GM12878 (cell line): Measurements from ENCODE around the gene CDX1. TPM values are rescaled to one million over a fixed set of nuclear protein-coding genes. Genes with fewer than 3 reads are reported as not detected.
"Not testable (repeated sequence)": the region's sequence is repeated elsewhere in the genome, so short reads cannot be mapped to it uniquely, and the experiment has no call there.

Experiments
- ATAC-seq: fragments of 200-7000 bp; cut with Tn5 transposase; 3 replicates; pipeline ENCODE4 v1.9.1; 2020; ENCODE audit warnings: mild to moderate bottlenecking, moderate library complexity
- BruUV-seq: library from RNA; stranded (reverse); fragments of 400-500 nt; replicated peaks from 2 replicates; lab custom pipeline; 2021; lab: Mats Ljungman, UMichigan
- CTCF ChIA-PET: fragments of 300-600 bp; sonication (Branson Sonifier 250); formaldehyde crosslinking; extraction: SDS; loops from one replicate; lab custom pipeline; 2021; ENCODE audit warnings: inconsistent platforms; lab: Yijun Ruan, JAX
- POLR2A ChIA-PET: fragments of 350-600 bp; formaldehyde crosslinking; extraction: SDS; loops from one replicate; lab custom pipeline; 2021; ENCODE audit warnings: inconsistent platforms; lab: Charles Lee
- RAD21 ChIA-PET: fragments of 300-600 bp; sonication (Branson Sonifier 250); formaldehyde crosslinking; loops from one replicate; lab custom pipeline; 2023; ENCODE audit warnings: antibody characterized with exemption; ENCODE audit not compliant: unreplicated experiment; lab: Charles Lee
- SMC1A ChIA-PET: fragments of 300-600 bp; sonication (Branson Sonifier 250); formaldehyde crosslinking; loops from one replicate; lab custom pipeline; 2023; ENCODE audit not compliant: unreplicated experiment, uncharacterized antibody; lab: Charles Lee
- DNase-seq: peaks from one replicate; pipeline ENCODE4 v3.0.0-alpha.2; 2011; ENCODE audit warnings: low read depth, low spot score
- FAIRE-seq: peaks from 3 replicates; lab custom pipeline; 2011; peaks lifted over from hg19 to GRCh38; lab: Jason Lieb, UNC
- H2AFZ ChIP-seq: 2 replicates; pipeline ENCODE4 v1.6.0; 2011; ENCODE audit warnings: low read depth, low read length, control low read depth; ENCODE audit not compliant: control insufficient read depth
- H3K27ac ChIP-seq: 2 replicates; pipeline ENCODE4 v1.5.1; 2011; ENCODE audit warnings: control low read depth; ENCODE audit not compliant: control insufficient read depth, insufficient read depth
- H3K27me3 ChIP-seq, 2 experiments: replicated peaks in 1 of 2; 2 replicates each; pipeline versions ENCODE4 v1.6.0 to v1.6.1; 2011; ENCODE audit warnings: low read length in 1 of 2; ENCODE audit not compliant: control insufficient read depth in 2 of 2, insufficient read depth in 2 of 2
- H3K36me3 ChIP-seq, 2 experiments: 2 replicates each; pipeline ENCODE4 v1.5.1; 2011; ENCODE audit warnings: low read length in 1 of 2; ENCODE audit not compliant: control insufficient read depth in 2 of 2, insufficient read depth in 2 of 2
- H3K4me1 ChIP-seq: 2 replicates; pipeline ENCODE4 v1.6.1; 2011; ENCODE audit warnings: mild to moderate bottlenecking, low read length, moderate library complexity, mixed read lengths; ENCODE audit not compliant: control insufficient read depth, insufficient read depth
- H3K4me2 ChIP-seq: 2 replicates; pipeline ENCODE4 v1.6.0; 2011; ENCODE audit warnings: control low read depth; ENCODE audit not compliant: control insufficient read depth, insufficient read depth
- H3K4me3 ChIP-seq: fragments of 200-600 bp; sonication (generic); 2 replicates; pipeline ENCODE4 v1.5.1; 2016
- H3K79me2 ChIP-seq: 2 replicates; pipeline ENCODE4 v1.6.0; 2011; ENCODE audit warnings: low read length; ENCODE audit not compliant: control insufficient read depth, insufficient read depth
- H3K9ac ChIP-seq: 2 replicates; pipeline ENCODE4 v1.8.0; 2011; ENCODE audit warnings: low read length, control low read depth, mixed read lengths; ENCODE audit not compliant: control insufficient read depth, insufficient read depth
- H3K9me3 ChIP-seq: replicated peaks from 3 replicates; pipeline ENCODE4 v1.5.1; 2011; ENCODE audit warnings: mild to moderate bottlenecking, low read length; ENCODE audit not compliant: control insufficient read depth, insufficient read depth
- H4K20me1 ChIP-seq: 2 replicates; pipeline ENCODE4 v1.6.0; 2011; ENCODE audit not compliant: control insufficient read depth, insufficient read depth
- WGBS: methylation state at CpG from one replicate; pipeline ENCODE4 v1.1.6; 2016; ENCODE audit warnings: low lambda C conversion rate; ENCODE audit not compliant: insufficient replicate concordance, insufficient coverage; ENCODE audit errors: missing lambda C conversion rate; 5-methylcytosine and 5-hydroxymethylcytosine counted together
- in situ Hi-C: fragments of 300-500 bp; cut with MboI; formaldehyde crosslinking; loops from 9 replicates; pipeline ENCODE4 v1.14.3; 2018; ENCODE audit warnings: mixed read lengths
- intact Hi-C: fragments of 100-400 bp; cut with micrococcal nuclease; formaldehyde crosslinking; loops from one replicate; pipeline ENCODE4 v1.14.2; 2022; ENCODE audit not compliant: unreplicated experiment
- polyA plus RNA-seq, 11 experiments: library from polyadenylated mRNA; depleted of rRNA in 4 of 11; unstranded in 6 of 11; stranded (reverse) in 5 of 11; fragments of >200 nt; fragmentation: Nextera tagmentation in 4 of 11; fragmentation: Illumina TruSeq in 1 of 11; extraction: Ambion mirVana in 4 of 11; extraction: Trizol in 1 of 11; gene quantifications; 1 replicate in 1 of 11; 2 replicates in 10 of 11; pipeline versions ENCODE4 v1.2.1 to v1.2.3, GENCODE V29; 2011 to 2016; ENCODE audit warnings: inconsistent platforms in 2 of 11, missing spikeins in 2 of 11, low read depth in 1 of 11
- total RNA-seq, 4 experiments: library from RNA; depleted of rRNA in 3 of 4; stranded (reverse); fragments of >200 nt in 3 of 4; fragmentation: Illumina TruSeq in 1 of 4; extraction: Trizol in 1 of 4; gene quantifications; 2 replicates each; pipeline versions ENCODE4 v1.2.1 to v1.2.3, GENCODE V29; 2013 to 2021

CDX1 gene
- total and polyA plus RNA-seq, 10 of the 15 experiments (the other 5 are each of a cell fraction or from before 2014, with no cell fraction given): not detected

DNA sequence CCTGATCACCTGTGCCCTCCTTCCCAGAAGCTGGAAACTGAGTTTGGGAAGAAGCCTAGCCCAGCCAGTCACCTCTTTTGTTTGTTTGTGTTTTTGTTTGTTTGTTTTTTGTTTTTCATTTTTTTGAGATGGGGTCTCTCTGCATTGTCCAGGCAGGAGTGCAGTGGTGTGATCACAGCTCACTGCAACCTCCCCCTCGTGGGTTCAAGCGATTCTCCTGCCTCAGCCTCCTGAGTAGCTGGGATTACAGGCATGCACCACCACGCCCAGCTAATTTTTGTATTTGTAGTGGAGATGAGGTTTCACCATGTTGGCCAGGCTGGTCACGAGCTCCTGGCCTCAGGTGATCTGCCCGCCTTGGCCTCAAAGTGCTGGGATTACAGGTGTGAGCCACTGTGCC, 67.1 kb downstream of the CDX1 start:
- H3K4me1 ChIP-seq, H3K4me2 ChIP-seq, H3K4me3 ChIP-seq, H3K27ac ChIP-seq, H2AFZ ChIP-seq, DNase-seq, H3K79me2 ChIP-seq, H3K9me3 ChIP-seq, POLR2A ChIA-PET, RAD21 ChIA-PET, FAIRE-seq, BruUV-seq, intact Hi-C loops, H4K20me1 ChIP-seq, H3K36me3 ChIP-seq, in situ Hi-C loops, H3K9ac ChIP-seq, H3K27me3 ChIP-seq, ATAC-seq: not testable (repeated sequence)
- CTCF ChIA-PET: interaction anchor here (1.8 kb wide), 1 partner anchor 15 kb away, joined by 7 read pairs; no protein-coding TSS in a partner anchor
- 15% methylated on average over 5 of the region's 5 CpGs for WGBS
- SMC1A ChIA-PET: interaction anchor here (1.1 kb wide), 1 partner anchor 381 kb away, joined by 4 read pairs; no protein-coding TSS in a partner anchor

Other genes starting within 250 kb of the CDX1 start
Only the 7 nearest of the 11 such genes appear.
- 3.4 and 3.7 TPM in 2 replicates for gene TIGD6, start 166.1 kb upstream of the CDX1 start, total RNA-seq (2014; rRNA removed)
- 2.6 and 2.7 TPM in 2 replicates for gene TIGD6, start 166.1 kb upstream of the CDX1 start, total RNA-seq (2014; rRNA removed; fragmentation: Illumina TruSeq; extraction: Trizol)
- 2.2 and 2.9 TPM in 2 replicates for gene TIGD6, start 166.1 kb upstream of the CDX1 start, total RNA-seq (2021)
- gene TIGD6, start 166.1 kb upstream of the CDX1 start, polyA plus RNA-seq (2011; rRNA removed): 3.2 and 3.7 TPM in 2 replicates
- 2.6 and 3.5 TPM in 2 replicates for gene TIGD6, start 166.1 kb upstream of the CDX1 start, polyA plus RNA-seq (2014; fragmentation: Illumina TruSeq; extraction: Trizol)
- 1 to 10 TPM in 1 of 2 experiments, under 1 TPM in 1; 0.84 to 1.1 TPM for gene TIGD6, start 166.1 kb upstream of the CDX1 start, polyA plus RNA-seq (2014; fragmentation: Nextera tagmentation; extraction: Ambion mirVana)
- 2.7 and 3.3 TPM in 2 replicates for gene TIGD6, start 166.1 kb upstream of the CDX1 start, polyA plus RNA-seq (2014; rRNA removed)
- gene TIGD6, start 166.1 kb upstream of the CDX1 start, polyA plus RNA-seq (2016; fragmentation: Nextera tagmentation; extraction: Ambion mirVana): 1 to 10 TPM; 4.0 to 4.1 TPM
- 33.7 and 34.6 TPM in 2 replicates for gene HMGXB3, start 166.0 kb upstream of the CDX1 start, total RNA-seq (2014; rRNA removed)
- 25.4 and 26.2 TPM in 2 replicates for gene HMGXB3, start 166.0 kb upstream of the CDX1 start, total RNA-seq (2014; rRNA removed; fragmentation: Illumina TruSeq; extraction: Trizol)
- 34.9 and 38.1 TPM in 2 replicates for gene HMGXB3, start 166.0 kb upstream of the CDX1 start, total RNA-seq (2021)
- gene HMGXB3, start 166.0 kb upstream of the CDX1 start, polyA plus RNA-seq (2011; rRNA removed): 37.6 and 42.2 TPM in 2 replicates
- 28.6 and 30.8 TPM in 2 replicates for gene HMGXB3, start 166.0 kb upstream of the CDX1 start, polyA plus RNA-seq (2014; fragmentation: Illumina TruSeq; extraction: Trizol)
- gene HMGXB3, start 166.0 kb upstream of the CDX1 start, polyA plus RNA-seq (2014; fragmentation: Nextera tagmentation; extraction: Ambion mirVana): 1 to 10 TPM in 1 of 2 experiments, under 1 TPM in 1; 1.00 to 1.8 TPM
- 39.3 and 40.1 TPM in 2 replicates for gene HMGXB3, start 166.0 kb upstream of the CDX1 start, polyA plus RNA-seq (2014; rRNA removed)
- gene HMGXB3, start 166.0 kb upstream of the CDX1 start, polyA plus RNA-seq (2016; fragmentation: Nextera tagmentation; extraction: Ambion mirVana): 10 to 100 TPM; 16.8 to 18.4 TPM
- gene CSF1R, start 80.2 kb upstream of the CDX1 start, total RNA-seq (2014; rRNA removed): 2.0 and 2.4 TPM in 2 replicates
- 0.63 and 0.69 TPM in 2 replicates for gene CSF1R, start 80.2 kb upstream of the CDX1 start, total RNA-seq (2014; rRNA removed; fragmentation: Illumina TruSeq; extraction: Trizol)
- gene CSF1R, start 80.2 kb upstream of the CDX1 start, total RNA-seq (2021): 3.6 and 4.4 TPM in 2 replicates
- gene CSF1R, start 80.2 kb upstream of the CDX1 start, polyA plus RNA-seq (2011; rRNA removed): 0.73 and 1.7 TPM in 2 replicates
- gene CSF1R, start 80.2 kb upstream of the CDX1 start, polyA plus RNA-seq (2014; fragmentation: Illumina TruSeq; extraction: Trizol): 0.97 and 2.3 TPM in 2 replicates
- gene CSF1R, start 80.2 kb upstream of the CDX1 start, polyA plus RNA-seq (2014; fragmentation: Nextera tagmentation; extraction: Ambion mirVana): under 1 TPM; 0.35 to 0.38 TPM
- 2.8 and 3.2 TPM in 2 replicates for gene CSF1R, start 80.2 kb upstream of the CDX1 start, polyA plus RNA-seq (2014; rRNA removed)
- under 1 TPM; 0.47 to 0.79 TPM for gene CSF1R, start 80.2 kb upstream of the CDX1 start, polyA plus RNA-seq (2016; fragmentation: Nextera tagmentation; extraction: Ambion mirVana)
- 1.8 and 3.0 TPM in 2 replicates for gene PDGFRB, start 10.9 kb upstream of the CDX1 start, total RNA-seq (2014; rRNA removed)
- 1.2 and 1.4 TPM in 2 replicates for gene PDGFRB, start 10.9 kb upstream of the CDX1 start, total RNA-seq (2014; rRNA removed; fragmentation: Illumina TruSeq; extraction: Trizol)
- 2.2 and 3.3 TPM in 2 replicates for gene PDGFRB, start 10.9 kb upstream of the CDX1 start, total RNA-seq (2021)
- 0.64 and 0.65 TPM in 2 replicates for gene PDGFRB, start 10.9 kb upstream of the CDX1 start, polyA plus RNA-seq (2011; rRNA removed)
- 0.41 and 0.90 TPM in 2 replicates for gene PDGFRB, start 10.9 kb upstream of the CDX1 start, polyA plus RNA-seq (2014; fragmentation: Illumina TruSeq; extraction: Trizol)
- gene PDGFRB, start 10.9 kb upstream of the CDX1 start, polyA plus RNA-seq (2014; fragmentation: Nextera tagmentation; extraction: Ambion mirVana): under 1 TPM; 0.02 to 0.16 TPM
- 0.94 and 2.1 TPM in 2 replicates for gene PDGFRB, start 10.9 kb upstream of the CDX1 start, polyA plus RNA-seq (2014; rRNA removed)
- 1 to 10 TPM; 1.5 to 1.7 TPM for gene PDGFRB, start 10.9 kb upstream of the CDX1 start, polyA plus RNA-seq (2016; fragmentation: Nextera tagmentation; extraction: Ambion mirVana)
- gene SLC6A7, start 23.3 kb downstream of the CDX1 start, total RNA-seq (2014; rRNA removed): 0.06 and 0.11 TPM in 2 replicates
- 0.05 TPM in 1 of 2 replicates, not detected in the other for gene SLC6A7, start 23.3 kb downstream of the CDX1 start, total RNA-seq (2014; rRNA removed; fragmentation: Illumina TruSeq; extraction: Trizol)
- gene SLC6A7, start 23.3 kb downstream of the CDX1 start, total RNA-seq (2021): 0.08 TPM in 1 of 2 replicates, not detected in the other
- not detected in 2 replicates for gene SLC6A7, start 23.3 kb downstream of the CDX1 start, polyA plus RNA-seq (2011; rRNA removed)
- gene SLC6A7, start 23.3 kb downstream of the CDX1 start, polyA plus RNA-seq (2014; fragmentation: Illumina TruSeq; extraction: Trizol): 0.01 TPM in 1 of 2 replicates, not detected in the other
- gene SLC6A7, start 23.3 kb downstream of the CDX1 start, polyA plus RNA-seq (2014; fragmentation: Nextera tagmentation; extraction: Ambion mirVana): not detected
- gene SLC6A7, start 23.3 kb downstream of the CDX1 start, polyA plus RNA-seq (2014; rRNA removed): 0.04 TPM in 1 of 2 replicates, not detected in the other
- gene SLC6A7, start 23.3 kb downstream of the CDX1 start, polyA plus RNA-seq (2016; fragmentation: Nextera tagmentation; extraction: Ambion mirVana): under 1 TPM in 1 of 2 experiments, not detected in 1; 0.15 TPM
- 0.11 TPM in 1 of 2 replicates, not detected in the other for gene CAMK2A, start 123.0 kb downstream of the CDX1 start, total RNA-seq (2014; rRNA removed)
- gene CAMK2A, start 123.0 kb downstream of the CDX1 start, total RNA-seq (2014; rRNA removed; fragmentation: Illumina TruSeq; extraction: Trizol): not detected in 2 replicates
- gene CAMK2A, start 123.0 kb downstream of the CDX1 start, total RNA-seq (2021): not detected in 2 replicates
- not detected in 2 replicates for gene CAMK2A, start 123.0 kb downstream of the CDX1 start, polyA plus RNA-seq (2011; rRNA removed)
- not detected in 2 replicates for gene CAMK2A, start 123.0 kb downstream of the CDX1 start, polyA plus RNA-seq (2014; fragmentation: Illumina TruSeq; extraction: Trizol)
- not detected for gene CAMK2A, start 123.0 kb downstream of the CDX1 start, polyA plus RNA-seq (2014; fragmentation: Nextera tagmentation; extraction: Ambion mirVana)
- gene CAMK2A, start 123.0 kb downstream of the CDX1 start, polyA plus RNA-seq (2014; rRNA removed): not detected in 2 replicates
- gene CAMK2A, start 123.0 kb downstream of the CDX1 start, polyA plus RNA-seq (2016; fragmentation: Nextera tagmentation; extraction: Ambion mirVana): not detected
- gene ARSI, start 136.1 kb downstream of the CDX1 start, total RNA-seq (2014; rRNA removed): not detected in 2 replicates
- not detected in 2 replicates for gene ARSI, start 136.1 kb downstream of the CDX1 start, total RNA-seq (2014; rRNA removed; fragmentation: Illumina TruSeq; extraction: Trizol)
- gene ARSI, start 136.1 kb downstream of the CDX1 start, total RNA-seq (2021): not detected in 2 replicates
- gene ARSI, start 136.1 kb downstream of the CDX1 start, polyA plus RNA-seq (2011; rRNA removed): not detected in 2 replicates
- not detected in 2 replicates for gene ARSI, start 136.1 kb downstream of the CDX1 start, polyA plus RNA-seq (2014; fragmentation: Illumina TruSeq; extraction: Trizol)
- not detected for gene ARSI, start 136.1 kb downstream of the CDX1 start, polyA plus RNA-seq (2014; fragmentation: Nextera tagmentation; extraction: Ambion mirVana)
- not detected in 2 replicates for gene ARSI, start 136.1 kb downstream of the CDX1 start, polyA plus RNA-seq (2014; rRNA removed)
- gene ARSI, start 136.1 kb downstream of the CDX1 start, polyA plus RNA-seq (2016; fragmentation: Nextera tagmentation; extraction: Ambion mirVana): not detected